ENCODE results near the gene MBP. TPM values are rescaled to one million over a fixed set of nuclear protein-coding genes. Genes with fewer than 3 reads are reported as not detected.
"Not testable (repeated sequence)": the region's sequence is repeated elsewhere in the genome, so short reads cannot be mapped to it uniquely, and the experiment has no call there.

MBP gene
- total RNA-seq, 4 donors from 2014 or later, result 44.0 to 68.0 (median 60.2) TPM

DNA sequence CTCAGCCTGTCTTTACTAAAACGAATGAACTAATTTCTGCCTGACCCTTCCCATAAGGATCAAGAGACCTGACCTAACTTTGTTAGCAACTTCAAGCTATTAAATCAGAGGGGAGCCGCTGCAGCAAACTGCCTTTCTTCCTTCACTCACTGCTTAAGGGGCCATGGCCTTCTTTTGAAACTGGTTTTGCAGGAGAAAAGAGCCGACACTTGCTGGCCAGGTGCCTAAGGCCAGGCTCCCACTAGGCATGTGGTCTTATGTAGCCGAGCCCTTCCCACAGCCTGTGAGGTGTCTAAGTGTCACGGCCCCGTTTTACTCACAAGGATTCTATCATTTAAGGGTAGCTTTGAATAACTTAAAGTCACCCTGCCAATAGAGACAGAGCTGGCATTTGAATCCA is 179.4 kb downstream of the MBP start:
- WGBS, 2 donors, result 24 to 25% methylated on average over 4 to 6 of the region's 6 CpGs
- H3K4me3 ChIP-seq (replicated peaks in 1 of 3), result no peak overlapping the region

DNA sequence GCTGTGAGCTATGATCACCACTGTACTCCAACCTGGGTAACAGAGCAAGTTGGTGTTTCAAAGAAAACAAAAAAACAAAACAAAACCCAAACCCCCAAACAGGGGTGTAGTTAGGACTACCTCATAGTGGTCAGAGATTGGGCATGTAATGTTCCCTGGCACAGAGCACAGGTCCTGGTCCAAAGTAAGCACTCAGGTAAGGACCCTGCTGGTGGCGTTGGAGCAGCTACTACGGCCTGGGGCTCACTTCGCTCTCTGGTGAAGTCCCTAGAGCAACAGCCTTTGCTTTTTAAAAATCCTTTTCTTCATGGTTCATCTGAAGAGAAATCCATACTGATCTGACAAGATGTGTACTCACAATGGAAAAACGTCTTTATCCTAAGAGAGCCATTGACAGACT is 179.8 kb downstream of the MBP start:
- Histone ChIP-seq H3K4me1 (peaks cover 40 to 58% of the 10 kb centered on the region in 2 donors), H3K36me3 (no peaks in the 10 kb centered on the region), H3K9me3 (no peaks in the 10 kb centered on the region), H3K4me3 (replicated peaks in 1 of 3) (no peak overlapping the region), H3K27me3 (no peaks in the 10 kb centered on the region), H3K27ac (peak overlapping the region; percentile 73 to 95 (median 89))
- peak; percentile 65 for DNase-seq
- 30 to 41% methylated on average over 4 of the region's 4 CpGs for WGBS, 2 donors
- intact Hi-C loops (cut with DNase I), result no loop called here
- TF ChIP-seq POLR2A (IDR thresholded peaks at IDR 0.05), result no peak
- TF ChIP-seq, protein P1, sequence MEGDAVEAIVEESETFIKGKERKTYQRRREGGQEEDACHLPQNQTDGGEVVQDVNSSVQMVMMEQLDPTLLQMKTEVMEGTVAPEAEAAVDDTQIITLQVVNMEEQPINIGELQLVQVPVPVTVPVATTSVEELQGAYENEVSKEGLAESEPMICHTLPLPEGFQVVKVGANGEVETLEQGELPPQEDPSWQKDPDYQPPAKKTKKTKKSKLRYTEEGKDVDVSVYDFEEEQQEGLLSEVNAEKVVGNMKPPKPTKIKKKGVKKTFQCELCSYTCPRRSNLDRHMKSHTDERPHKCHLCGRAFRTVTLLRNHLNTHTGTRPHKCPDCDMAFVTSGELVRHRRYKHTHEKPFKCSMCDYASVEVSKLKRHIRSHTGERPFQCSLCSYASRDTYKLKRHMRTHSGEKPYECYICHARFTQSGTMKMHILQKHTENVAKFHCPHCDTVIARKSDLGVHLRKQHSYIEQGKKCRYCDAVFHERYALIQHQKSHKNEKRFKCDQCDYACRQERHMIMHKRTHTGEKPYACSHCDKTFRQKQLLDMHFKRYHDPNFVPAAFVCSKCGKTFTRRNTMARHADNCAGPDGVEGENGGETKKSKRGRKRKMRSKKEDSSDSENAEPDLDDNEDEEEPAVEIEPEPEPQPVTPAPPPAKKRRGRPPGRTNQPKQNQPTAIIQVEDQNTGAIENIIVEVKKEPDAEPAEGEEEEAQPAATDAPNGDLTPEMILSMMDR (IDR thresholded peaks at IDR 0.05), result peak in 2 of 6 experiments; percentile 9 to 21

More for the DNA sequence above, 179.4 kb downstream of the MBP start:
- no peak for TF ChIP-seq POLR2A (IDR thresholded peaks at IDR 0.05)
- Histone ChIP-seq H3K9me3 (no peaks in the 10 kb centered on the region), H3K4me1 (peaks cover 40 to 58% of the 10 kb centered on the region in 2 donors), H3K27me3 (no peaks in the 10 kb centered on the region), H3K36me3 (no peaks in the 10 kb centered on the region), H3K27ac (peak overlapping the region; percentile 73 to 95 (median 89))
- intact Hi-C loops (cut with DNase I), result no loop called here
- DNase-seq, result peak; percentile 96

DNA sequence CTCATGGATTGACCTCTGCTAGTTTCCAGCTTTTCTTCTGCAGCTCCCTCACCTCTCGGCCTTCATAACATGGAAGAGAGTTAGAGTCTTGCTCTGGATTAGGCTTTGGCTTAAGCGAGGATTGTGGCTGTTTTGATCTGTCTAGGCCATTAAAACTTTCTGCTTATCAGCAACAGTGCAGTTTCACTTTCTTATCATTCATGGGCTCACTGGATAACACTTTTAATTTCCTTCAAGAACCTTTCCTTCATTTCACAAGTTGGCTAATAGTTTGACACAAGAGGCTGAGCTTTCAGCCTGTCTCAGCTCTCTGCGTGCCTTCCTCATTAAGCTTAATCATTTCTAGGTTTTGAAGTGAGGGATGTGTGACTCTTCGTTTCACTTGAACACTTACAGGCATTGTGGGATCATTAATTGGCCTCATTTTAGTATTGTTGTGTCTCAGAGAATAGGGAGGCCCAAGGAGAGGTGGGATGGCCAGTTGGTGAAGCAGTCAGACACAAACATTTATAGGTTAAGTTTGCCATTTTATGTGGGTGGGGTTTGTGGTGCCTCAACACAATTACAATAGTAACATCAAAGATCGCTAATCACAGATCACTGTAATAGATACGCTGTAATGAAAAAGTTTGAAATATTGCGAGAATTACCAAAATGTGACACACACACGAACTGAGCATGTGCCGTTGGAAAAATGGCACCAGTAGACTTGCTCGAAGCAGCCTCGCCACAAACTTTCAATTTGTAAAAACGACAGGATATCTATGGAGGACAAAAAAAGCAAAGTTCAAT is 180.9 kb downstream of the MBP start:
- no peak for DNase-seq
- H3K36me3 ChIP-seq, result no peaks in the 10 kb centered on the region
- H3K9me3 ChIP-seq, result no peaks in the 10 kb centered on the region
- 91% methylated on average over 12 of the region's 12 CpGs for WGBS, 2 donors
- peaks cover 38 to 48% of the 10 kb centered on the region in 2 donors for H3K4me1 ChIP-seq
- TF ChIP-seq POLR2A (IDR thresholded peaks at IDR 0.05), result no peak
- TF ChIP-seq, protein P1 (IDR thresholded peaks at IDR 0.05), result no peak
- no peak overlapping the region for H3K4me3 ChIP-seq (replicated peaks in 1 of 3)
- H3K27ac ChIP-seq, result peak overlapping the region in 2 of 3 donors; percentile 89 to 95
- intact Hi-C loops (cut with DNase I), result no loop called here
- no peaks in the 10 kb centered on the region for H3K27me3 ChIP-seq

DNA sequence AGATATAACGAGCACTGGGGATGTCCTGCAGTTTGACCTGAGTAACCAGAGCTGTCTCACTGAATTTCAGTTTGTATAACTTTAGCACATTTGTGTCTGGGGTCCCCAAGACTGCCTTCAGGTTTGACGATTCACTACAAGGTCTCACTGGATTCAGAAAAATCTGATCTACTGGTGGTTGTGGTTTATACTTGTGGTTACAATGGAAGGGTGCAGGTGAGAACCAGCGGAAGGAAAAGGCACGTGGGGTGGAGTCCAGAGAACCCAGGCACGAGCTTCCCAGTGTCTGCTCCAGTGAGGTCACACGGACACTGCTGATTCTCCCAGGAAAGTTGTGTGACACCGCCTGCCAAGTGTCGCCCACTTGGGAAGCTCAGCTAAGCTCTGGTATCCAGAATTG is 184.2 kb downstream of the MBP start:
- Histone ChIP-seq H3K27ac (no peak overlapping the region), H3K36me3 (no peaks in the 10 kb centered on the region), H3K9me3 (no peaks in the 10 kb centered on the region), H3K4me3 (replicated peaks in 1 of 3) (no peak overlapping the region), H3K4me1 (peaks cover 12 to 19% of the 10 kb centered on the region in 2 donors), H3K27me3 (no peaks in the 10 kb centered on the region)
- TF ChIP-seq, protein P1 (IDR thresholded peaks at IDR 0.05), result no peak
- no peak for TF ChIP-seq POLR2A (IDR thresholded peaks at IDR 0.05)
- intact Hi-C loops (cut with DNase I), result no loop called here
- DNase-seq, result no peak
- 88 to 94% methylated on average over 8 of the region's 8 CpGs for WGBS, 2 donors

DNA sequence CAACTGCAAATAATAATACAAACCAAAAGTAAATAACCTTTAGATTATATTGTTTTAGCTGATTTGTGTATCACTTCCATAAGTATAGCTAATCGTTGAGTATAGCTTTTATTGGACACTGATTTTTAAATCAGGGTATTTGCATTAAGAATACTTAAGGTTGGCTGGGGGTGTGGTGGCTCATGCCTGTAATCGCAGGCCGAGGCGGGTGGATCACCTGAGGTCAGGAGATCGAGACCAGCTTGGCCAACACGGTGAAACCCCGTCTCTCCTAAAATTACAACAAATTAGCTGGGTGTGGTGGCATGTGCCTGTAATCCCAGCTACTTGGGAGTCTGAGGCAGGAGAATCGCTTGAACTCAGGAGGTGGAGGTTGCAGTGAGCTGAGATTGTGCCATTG is 188.2 kb downstream of the MBP start:
- H3K4me3 ChIP-seq (replicated peaks in 1 of 3); H3K27ac ChIP-seq; H3K4me1 ChIP-seq; H3K36me3 ChIP-seq; H3K27me3 ChIP-seq; intact Hi-C loops (cut with DNase I); DNase-seq; H3K9me3 ChIP-seq: not testable (repeated sequence)
- WGBS, 2 donors, result 96 to 99% methylated on average over 8 of the region's 8 CpGs

DNA sequence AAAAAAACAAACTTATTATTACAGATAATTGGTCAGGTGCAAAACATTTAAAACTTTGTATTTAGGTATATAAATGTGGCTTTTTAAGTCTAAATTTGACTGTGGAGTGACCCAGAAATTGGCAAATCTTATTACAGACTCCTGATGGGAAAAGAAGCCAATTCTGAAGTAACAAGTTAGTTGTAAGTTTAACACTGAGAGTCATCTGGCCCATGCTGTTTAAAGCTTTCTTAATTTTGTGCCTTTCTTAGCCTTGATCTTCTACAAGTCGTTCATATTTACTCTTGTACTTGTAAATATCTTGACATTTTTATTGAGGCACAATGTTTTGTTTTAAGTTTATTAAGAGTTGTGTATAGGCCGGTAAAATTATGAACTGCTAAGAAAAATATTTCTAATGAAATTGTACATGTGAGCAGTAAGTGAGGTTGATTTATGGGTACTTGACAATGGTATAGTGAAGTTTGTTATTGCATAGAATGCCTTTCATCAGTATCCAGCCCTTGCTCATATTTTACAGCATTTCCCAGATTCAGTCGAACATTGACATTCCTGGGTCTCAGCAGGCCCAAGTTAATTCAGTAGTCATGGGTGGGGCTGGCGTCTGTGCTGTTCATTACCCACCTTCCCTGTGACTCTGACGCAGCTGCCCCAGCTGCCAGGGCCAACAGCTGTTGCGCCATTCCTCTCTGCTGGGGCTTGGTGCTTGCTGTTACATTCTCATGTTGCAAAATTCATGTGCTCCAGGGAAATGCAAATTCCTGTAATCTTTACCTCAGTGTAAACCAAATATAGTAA is 188.8 kb downstream of the MBP start:
- intact Hi-C loops (cut with DNase I), result no loop called here
- DNase-seq, result no peak

More for the DNA sequence above, 188.8 kb downstream of the MBP start:
- Histone ChIP-seq H3K36me3 (peaks cover 4 to 12% of the 10 kb centered on the region in 2 donors), H3K4me3 (replicated peaks in 1 of 3) (no peak overlapping the region), H3K9me3 (no peaks in the 10 kb centered on the region), H3K27ac (no peak overlapping the region), H3K4me1 (no peaks in the 10 kb centered on the region), H3K27me3 (no peaks in the 10 kb centered on the region)
- 82 to 88% methylated on average over 6 of the region's 6 CpGs for WGBS, 2 donors
- no peak for TF ChIP-seq POLR2A (IDR thresholded peaks at IDR 0.05)
- TF ChIP-seq, protein P1 (IDR thresholded peaks at IDR 0.05), result no peak

Measured in thyroid gland (tissue), 4 donors.